ENCODE measurements around the gene F3. TPM values are rescaled to one million over a fixed set of nuclear protein-coding genes. Genes with fewer than 3 reads are reported as not detected.
A peak's percentile ranks its signal among the peaks of the same experiment; 100 is the strongest.

The F3 gene
- total RNA-seq, 1 experiment from 2014 or later: 296 TPM

GRCh38 chr1:94554580-94554979 is 13.0 kb upstream of the F3 start:
- peaks cover 14% of the 10 kb centered on the region for H3K4me1 Mint-ChIP-seq (ENCODE audit: insufficient read depth, unreplicated experiment)
- H3K9me3 Mint-ChIP-seq (ENCODE audit: unreplicated experiment): no peaks in the 10 kb centered on the region
- intact Hi-C loops (cut with micrococcal nuclease): no loop called here
- TF ChIP-seq, protein P1, sequence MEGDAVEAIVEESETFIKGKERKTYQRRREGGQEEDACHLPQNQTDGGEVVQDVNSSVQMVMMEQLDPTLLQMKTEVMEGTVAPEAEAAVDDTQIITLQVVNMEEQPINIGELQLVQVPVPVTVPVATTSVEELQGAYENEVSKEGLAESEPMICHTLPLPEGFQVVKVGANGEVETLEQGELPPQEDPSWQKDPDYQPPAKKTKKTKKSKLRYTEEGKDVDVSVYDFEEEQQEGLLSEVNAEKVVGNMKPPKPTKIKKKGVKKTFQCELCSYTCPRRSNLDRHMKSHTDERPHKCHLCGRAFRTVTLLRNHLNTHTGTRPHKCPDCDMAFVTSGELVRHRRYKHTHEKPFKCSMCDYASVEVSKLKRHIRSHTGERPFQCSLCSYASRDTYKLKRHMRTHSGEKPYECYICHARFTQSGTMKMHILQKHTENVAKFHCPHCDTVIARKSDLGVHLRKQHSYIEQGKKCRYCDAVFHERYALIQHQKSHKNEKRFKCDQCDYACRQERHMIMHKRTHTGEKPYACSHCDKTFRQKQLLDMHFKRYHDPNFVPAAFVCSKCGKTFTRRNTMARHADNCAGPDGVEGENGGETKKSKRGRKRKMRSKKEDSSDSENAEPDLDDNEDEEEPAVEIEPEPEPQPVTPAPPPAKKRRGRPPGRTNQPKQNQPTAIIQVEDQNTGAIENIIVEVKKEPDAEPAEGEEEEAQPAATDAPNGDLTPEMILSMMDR (IDR thresholded peaks at IDR 0.05; ENCODE audit: unreplicated experiment): no peak
- CTCF ChIA-PET: no interaction called here
- H3K4me3 Mint-ChIP-seq (ENCODE audit: unreplicated experiment): no peak overlapping the region
- DNase-seq (ENCODE audit: unreplicated experiment): no peak
- no peaks in the 10 kb centered on the region for H3K27me3 Mint-ChIP-seq (ENCODE audit: insufficient read depth, unreplicated experiment)
- no peaks in the 10 kb centered on the region for H3K36me3 Mint-ChIP-seq (ENCODE audit: insufficient read depth, unreplicated experiment)
- POLR2A ChIA-PET: no interaction called here
- no peak overlapping the region for H3K27ac Mint-ChIP-seq (ENCODE audit: low read depth, unreplicated experiment)
- BruUV-seq (replicated peaks): no TSS peak

DNA sequence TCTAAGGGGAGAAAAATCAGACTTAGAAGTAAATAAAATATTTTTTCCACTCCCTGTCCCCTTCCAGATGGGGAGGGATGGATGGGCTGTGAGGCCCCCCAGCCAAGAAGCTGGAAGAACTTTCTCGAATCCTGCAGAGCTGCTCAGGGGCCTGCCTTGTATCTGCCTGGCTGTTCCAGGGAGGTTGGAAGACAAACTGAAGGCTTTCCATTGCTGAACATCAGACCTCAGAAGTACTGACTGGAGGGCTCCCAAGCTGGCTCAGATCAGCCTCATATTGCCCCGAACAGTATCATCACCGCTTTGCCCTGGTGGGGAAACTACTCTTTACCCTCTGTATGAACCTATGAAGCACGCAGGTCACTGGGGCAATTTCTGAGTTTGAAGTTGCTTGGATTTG is 12.4 kb upstream of the F3 start:
- Mint-ChIP-seq H3K27me3 (ENCODE audit: insufficient read depth, unreplicated experiment) (no peaks in the 10 kb centered on the region), H3K36me3 (ENCODE audit: insufficient read depth, unreplicated experiment) (no peaks in the 10 kb centered on the region), H3K4me1 (ENCODE audit: insufficient read depth, unreplicated experiment) (peaks cover 15% of the 10 kb centered on the region), H3K4me3 (ENCODE audit: unreplicated experiment) (no peak overlapping the region), H3K9me3 (ENCODE audit: unreplicated experiment) (no peaks in the 10 kb centered on the region), H3K27ac (ENCODE audit: low read depth, unreplicated experiment) (no peak overlapping the region)
- intact Hi-C loops (cut with micrococcal nuclease): no loop called here
- POLR2A ChIA-PET: no interaction called here
- no peak for DNase-seq (ENCODE audit: unreplicated experiment)
- TF ChIP-seq, protein P1 (IDR thresholded peaks at IDR 0.05; ENCODE audit: unreplicated experiment): no peak
- CTCF ChIA-PET: no interaction called here
- no TSS peak for BruUV-seq (replicated peaks)

DNA sequence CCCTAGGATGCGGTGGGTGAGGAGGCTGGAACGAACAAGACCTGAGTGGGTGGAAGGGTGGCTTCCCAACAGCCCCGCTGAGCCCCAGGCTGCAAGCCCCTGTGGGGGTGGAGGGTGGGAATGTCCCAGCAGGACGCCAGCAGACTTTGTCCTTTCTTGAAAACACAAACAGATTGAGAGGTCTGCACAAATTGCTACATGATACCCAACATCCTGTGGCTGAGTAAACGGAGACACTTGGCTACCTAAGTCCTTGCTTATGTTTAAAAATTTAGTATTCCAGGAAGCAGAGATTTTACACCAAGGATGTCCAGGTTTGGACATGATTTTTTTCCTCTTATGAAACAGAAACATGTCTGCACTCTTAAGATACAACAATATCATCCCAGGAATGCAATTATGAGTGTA is 11.8 kb upstream of the F3 start:
- DNase-seq (ENCODE audit: unreplicated experiment): peak; percentile 33
- H3K4me3 Mint-ChIP-seq (ENCODE audit: unreplicated experiment): no peak overlapping the region
- H3K36me3 Mint-ChIP-seq (ENCODE audit: insufficient read depth, unreplicated experiment): no peaks in the 10 kb centered on the region
- intact Hi-C loops (cut with micrococcal nuclease): no loop called here
- CTCF ChIA-PET: interaction anchor here (0.7 kb wide), 1 partner anchor 489 kb away, joined by 3 read pairs; no protein-coding TSS in a partner anchor
- H3K4me1 Mint-ChIP-seq (ENCODE audit: insufficient read depth, unreplicated experiment): peaks cover 15% of the 10 kb centered on the region
- H3K9me3 Mint-ChIP-seq (ENCODE audit: unreplicated experiment): no peaks in the 10 kb centered on the region
- TF ChIP-seq, protein P1 (IDR thresholded peaks at IDR 0.05; ENCODE audit: unreplicated experiment): no peak
- H3K27ac Mint-ChIP-seq (ENCODE audit: low read depth, unreplicated experiment): no peak overlapping the region
- POLR2A ChIA-PET: interaction anchor here (0.6 kb wide), 1 partner anchor 137 kb away, joined by 3 read pairs; no protein-coding TSS in a partner anchor
- no peaks in the 10 kb centered on the region for H3K27me3 Mint-ChIP-seq (ENCODE audit: insufficient read depth, unreplicated experiment)
- BruUV-seq (replicated peaks): no TSS peak

- no peaks in the 10 kb centered on the region for H3K9me3 Mint-ChIP-seq (ENCODE audit: unreplicated experiment)
- BruUV-seq (replicated peaks): no TSS peak
- H3K4me3 Mint-ChIP-seq (ENCODE audit: unreplicated experiment): no peak overlapping the region
- TF ChIP-seq, protein P1 (IDR thresholded peaks at IDR 0.05; ENCODE audit: unreplicated experiment): no peak
- no peaks in the 10 kb centered on the region for H3K27me3 Mint-ChIP-seq (ENCODE audit: insufficient read depth, unreplicated experiment)
- intact Hi-C loops (cut with micrococcal nuclease): no loop called here
- no peak overlapping the region for H3K27ac Mint-ChIP-seq (ENCODE audit: low read depth, unreplicated experiment)
- POLR2A ChIA-PET: no interaction called here
- CTCF ChIA-PET: no interaction called here
- no peaks in the 10 kb centered on the region for H3K36me3 Mint-ChIP-seq (ENCODE audit: insufficient read depth, unreplicated experiment)
- H3K4me1 Mint-ChIP-seq (ENCODE audit: insufficient read depth, unreplicated experiment): peaks cover 15% of the 10 kb centered on the region
- DNase-seq (ENCODE audit: unreplicated experiment): no peak
These were observed 10.6 kb upstream of the F3 start for GRCh38 chr1:94552071-94552586.
